Ishikawa (cell line): ENCODE measurements around the gene RNF114.

Source experiments
- CREB1 ChIP-seq: IDR thresholded peaks from 2 replicates; pipeline ENCODE4 v1.6.1; 2012; ENCODE audit warnings: low read depth
- EP300 ChIP-seq: IDR thresholded peaks from 2 replicates; pipeline ENCODE4 v1.6.1; 2012; ENCODE audit warnings: borderline replicate concordance
- FOXM1 ChIP-seq: IDR thresholded peaks from 2 replicates; pipeline ENCODE4 v1.6.1; 2012; ENCODE audit warnings: low read depth, borderline replicate concordance
- NFIC ChIP-seq: IDR thresholded peaks from 2 replicates; pipeline ENCODE4 v1.6.1; 2012
- RAD21 ChIP-seq: IDR thresholded peaks from 2 replicates; pipeline ENCODE4 v1.6.1; 2012; ENCODE audit warnings: low read depth

GRCh38 chr20:49941456-49941855, 5.3 kb downstream of the RNF114 start:
- TF ChIP-seq NFIC, result no peak
- TF ChIP-seq RAD21, result no peak
- no peak for TF ChIP-seq EP300
- TF ChIP-seq CREB1, result no peak
- TF ChIP-seq FOXM1, result no peak
